ENCODE results near the gene UBE2H.

Gene UBE2H

GRCh38 chr7:129786825-129787563, 165.8 kb downstream of the UBE2H start:
- DNase-seq (ENCODE audit: low read depth): no peak

- no peak for DNase-seq (ENCODE audit: low read depth)
Observed at GRCh38 chr7:129785685-129786514, 166.9 kb downstream of the UBE2H start.

GRCh38 chr7:129784783-129785684, 167.7 kb downstream of the UBE2H start:
- DNase-seq (ENCODE audit: low read depth): no peak

GRCh38 chr7:129784437-129784782, 168.3 kb downstream of the UBE2H start:
- no peak for DNase-seq (ENCODE audit: low read depth)

- DNase-seq (ENCODE audit: low read depth): no peak
Observed at GRCh38 chr7:129783584-129783919, 169.2 kb downstream of the UBE2H start.

- DNase-seq (ENCODE audit: low read depth): no peak
Observed at GRCh38 chr7:129782818-129783583, 169.8 kb downstream of the UBE2H start.

GRCh38 chr7:129781928-129782817, 170.6 kb downstream of the UBE2H start:
- DNase-seq (ENCODE audit: low read depth): no peak

- DNase-seq (ENCODE audit: low read depth): no peak
Observed at GRCh38 chr7:129780974-129781927, 171.5 kb downstream of the UBE2H start.
